ENCODE data around the gene CCDC134. TPM values are rescaled to one million over a fixed set of nuclear protein-coding genes. Genes with fewer than 3 reads are reported as not detected.

The CCDC134 gene
- total and polyA plus RNA-seq, 2 of the 8 experiments (the other 6 are each of a cell fraction or from before 2014, with no cell fraction given): 7.7 to 20.0 TPM

GRCh38 chr22:41819257-41819656, 18.8 kb downstream of the CCDC134 start:
- no peaks in the 10 kb centered on the region; a peak in 1 of 7 replicates for H3K27me3 ChIP-seq (replicated peaks in 1 of 4; ENCODE audit: control insufficient read depth in 3 of 4, extremely low read depth in 1 of 4, insufficient read depth in 3 of 4, low read length in 3 of 4)
- H2BK20ac ChIP-seq (ENCODE audit: low read length): no peak overlapping the region
- no peak overlapping the region for H4K91ac ChIP-seq (replicated peaks; ENCODE audit: insufficient read length, low read length)
- H3K23me2 ChIP-seq (ENCODE audit: low read depth, low read length): no peaks in the 10 kb centered on the region
- H3K18ac ChIP-seq (ENCODE audit: extremely low read depth, low read length): no peak overlapping the region
- peaks cover 2 to 8% (median 4%) of the 10 kb centered on the region in 4 experiments for H3K4me1 ChIP-seq (replicated peaks in 1 of 4; ENCODE audit: control insufficient read depth in 3 of 4, insufficient read depth in 4 of 4, low read length in 3 of 4)
- no peak overlapping the region for H3K4me2 ChIP-seq (ENCODE audit: insufficient read depth in 1 of 2, low read depth in 2 of 2, low read length in 2 of 2)
- FAIRE-seq (no peak), DNase-seq (ENCODE audit: low read depth in 1 of 2, low spot score in 2 of 2) (no peak)
- H2AK5ac ChIP-seq (ENCODE audit: low read depth, low read length): no peak overlapping the region
- H3K4ac ChIP-seq (replicated peaks; ENCODE audit: insufficient read length, low read depth, low read length): no peak overlapping the region
- H2BK15ac ChIP-seq (ENCODE audit: low read length): no peak overlapping the region
- H3K27ac ChIP-seq (ENCODE audit: low read depth, low read length): no peak overlapping the region
- H2BK5ac ChIP-seq (ENCODE audit: low read depth, low read length): no peak overlapping the region
- ChIA-PET CTCF (ENCODE audit: partially characterized antibody) (interaction anchor here (1.1 to 1.4 kb wide), 2 partner anchors 37 to 72 kb away, joined by 3 to 5 read pairs; no protein-coding TSS in a partner anchor), POLR2A (ENCODE audit: partially characterized antibody) (interaction anchor here (0.7 to 1.5 kb wide), 2 partner anchors 14 to 18 kb away, joined by 4 read pairs; partner anchors contain the start of genes CCDC134 and SREBF2)
- H3K23ac ChIP-seq (ENCODE audit: insufficient read length): no peak overlapping the region
- H2AFZ ChIP-seq (ENCODE audit: low read length): no peak overlapping the region
- no peak overlapping the region for H3K4me3 ChIP-seq (ENCODE audit: extremely low read depth in 1 of 4, insufficient read depth in 2 of 4, low read depth in 3 of 4, low read length in 4 of 4)
- no peak overlapping the region for H2BK12ac ChIP-seq (ENCODE audit: low read depth, low read length)
- WGBS, 2 experiments (ENCODE audit: extremely low coverage in 1 of 2, insufficient coverage in 1 of 2, insufficient read length in 1 of 2, insufficient replicate concordance in 2 of 2, low coverage in 1 of 2, low lambda C conversion rate in 2 of 2, missing lambda C conversion rate in 1 of 2): 87% methylated on average over 4 of the region's 4 CpGs; no CpG with 5 or more reads in 1 of the 2 experiments
- H4K5ac ChIP-seq (ENCODE audit: insufficient read length, low read depth, low read length): no peak overlapping the region
- H3K79me2 ChIP-seq (ENCODE audit: control insufficient read depth in 1 of 2, insufficient read depth in 2 of 2, low read length in 2 of 2): no peaks in the 10 kb centered on the region
- H3K14ac ChIP-seq (ENCODE audit: insufficient read length): no peak overlapping the region
- peaks cover 6% of the 10 kb centered on the region for H3K79me1 ChIP-seq (ENCODE audit: low read depth, low read length)
- H2BK120ac ChIP-seq (replicated peaks; ENCODE audit: low read depth, low read length): no peak overlapping the region
- no peak overlapping the region for H3K9ac ChIP-seq (replicated peaks in 1 of 4; ENCODE audit: extremely low read depth in 1 of 4, low read depth in 3 of 4, low read length in 3 of 4)
- no peak overlapping the region for H4K8ac ChIP-seq (ENCODE audit: extremely low read depth, insufficient read depth, low read length)
- H3K56ac ChIP-seq (replicated peaks; ENCODE audit: insufficient read length, low read depth, low read length): no peak overlapping the region
- peaks cover 0 to 11% (median 4%) of the 10 kb centered on the region in 4 experiments; a peak in 6 of 8 replicates for H3K36me3 ChIP-seq (ENCODE audit: control insufficient read depth in 2 of 4, insufficient read depth in 4 of 4, low read length in 3 of 4)
- H4K20me1 ChIP-seq (replicated peaks in 1 of 2; ENCODE audit: control insufficient read depth in 1 of 2, insufficient read depth in 2 of 2, low read length in 2 of 2): peaks cover 0 to 8% of the 10 kb centered on the region in 2 experiments
- H3K9me3 ChIP-seq (ENCODE audit: insufficient read depth in 2 of 2, low read depth in 1 of 2, low read length in 1 of 2): no peaks in the 10 kb centered on the region
- TF ChIP-seq GABPA (IDR thresholded peaks at IDR 0.05; ENCODE audit: borderline replicate concordance, insufficient read depth, low read length) (no peak), KDM1A (IDR thresholded peaks at IDR 0.05; ENCODE audit: borderline replicate concordance, low read length) (no peak), CBX8 (IDR thresholded peaks at IDR 0.05; ENCODE audit: borderline replicate concordance, low read depth, low read length) (no peak), ASH2L (IDR thresholded peaks at IDR 0.05; ENCODE audit: low read length) (no peak), CBX5 (IDR thresholded peaks at IDR 0.05; ENCODE audit: low read depth, low read length) (no peak), BRCA1 (IDR thresholded peaks at IDR 0.05; ENCODE audit: low read depth, low read length) (no peak), SAP30 (IDR thresholded peaks at IDR 0.05; ENCODE audit: insufficient read depth, insufficient replicate concordance, low read length) (no peak), TEAD4 (IDR thresholded peaks at IDR 0.05; ENCODE audit: low read depth, low read length) (no peak), KDM4A (IDR thresholded peaks at IDR 0.05; ENCODE audit: low read depth, low read length, severe bottlenecking) (no peak), CHD2 (IDR thresholded peaks at IDR 0.05; ENCODE audit: low read length) (no peak), EZH2 (IDR thresholded peaks at IDR 0.05; ENCODE audit: low read depth, low read length, severe bottlenecking) (no peak), USF2 (IDR thresholded peaks at IDR 0.05; ENCODE audit: low read length) (no peak), KDM5A (IDR thresholded peaks at IDR 0.05; ENCODE audit: low read length) (no peak)

Data from H1 (cell line).